ENCODE data around the gene ZNF451. TPM values are rescaled to one million over a fixed set of nuclear protein-coding genes. Genes with fewer than 3 reads are reported as not detected.

Gene ZNF451
- total and polyA plus RNA-seq, 9 donors, result 11.8 to 65.9 (median 56.5) TPM

- intact Hi-C loops (cut with DNase I), result no loop called here
- no peaks in the 10 kb centered on the region for H3K9me3 ChIP-seq
- 61 to 69% (median 61%) methylated on average over 1 of the region's 1 CpG for WGBS, 3 donors
- no peaks in the 10 kb centered on the region for H3K36me3 ChIP-seq
- DNase-seq, result no peak
- TF ChIP-seq EP300 (IDR thresholded peaks at IDR 0.05) (no peak), POLR2A (IDR thresholded peaks at IDR 0.05) (no peak), CTCF (IDR thresholded peaks at IDR 0.05) (no peak)
- H3K4me1 ChIP-seq (ENCODE audit: insufficient read depth), result no peaks in the 10 kb centered on the region
- H3K27me3 ChIP-seq, result no peaks in the 10 kb centered on the region
- H3K27ac ChIP-seq, result no peak overlapping the region
- no peak overlapping the region for H3K4me3 ChIP-seq
These were observed 18.7 kb downstream of the ZNF451 start for GRCh38 chr6:57108691-57109090.

DNA sequence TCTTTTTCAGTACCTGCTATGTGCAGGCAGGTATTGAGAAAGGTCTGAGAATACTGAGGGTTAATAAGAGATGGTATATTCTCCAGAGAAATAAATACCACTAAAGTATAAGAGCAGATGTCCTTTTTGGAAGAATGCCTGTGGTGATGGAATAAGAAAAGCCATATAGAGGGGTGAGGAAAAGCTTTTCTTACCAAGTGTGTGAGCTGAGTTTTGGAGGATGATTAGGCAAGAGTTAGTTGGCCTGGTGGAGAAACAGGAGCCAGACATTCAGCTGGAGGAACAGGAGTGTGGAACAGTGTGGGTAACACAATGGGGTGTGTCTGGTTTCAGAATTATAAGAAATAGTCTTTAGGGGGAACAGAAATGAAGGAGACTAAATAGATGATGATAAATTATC lies 19.9 kb downstream of the ZNF451 start:
- H3K27me3 ChIP-seq, result no peaks in the 10 kb centered on the region
- H3K9me3 ChIP-seq, result no peaks in the 10 kb centered on the region
- TF ChIP-seq EP300 (IDR thresholded peaks at IDR 0.05), result no peak
- no peak for TF ChIP-seq POLR2A (IDR thresholded peaks at IDR 0.05)
- TF ChIP-seq CTCF (IDR thresholded peaks at IDR 0.05), result no peak
- intact Hi-C loops (cut with DNase I), result no loop called here
- H3K4me1 ChIP-seq (ENCODE audit: insufficient read depth), result no peaks in the 10 kb centered on the region
- H3K27ac ChIP-seq, result no peak overlapping the region
- DNase-seq, result no peak
- H3K4me3 ChIP-seq, result no peak overlapping the region
- H3K36me3 ChIP-seq, result no peaks in the 10 kb centered on the region

GRCh38 chr6:57113105-57113504 lies 23.1 kb downstream of the ZNF451 start:
- 92 to 96% (median 96%) methylated on average over 6 of the region's 6 CpGs for WGBS, 3 donors

DNA sequence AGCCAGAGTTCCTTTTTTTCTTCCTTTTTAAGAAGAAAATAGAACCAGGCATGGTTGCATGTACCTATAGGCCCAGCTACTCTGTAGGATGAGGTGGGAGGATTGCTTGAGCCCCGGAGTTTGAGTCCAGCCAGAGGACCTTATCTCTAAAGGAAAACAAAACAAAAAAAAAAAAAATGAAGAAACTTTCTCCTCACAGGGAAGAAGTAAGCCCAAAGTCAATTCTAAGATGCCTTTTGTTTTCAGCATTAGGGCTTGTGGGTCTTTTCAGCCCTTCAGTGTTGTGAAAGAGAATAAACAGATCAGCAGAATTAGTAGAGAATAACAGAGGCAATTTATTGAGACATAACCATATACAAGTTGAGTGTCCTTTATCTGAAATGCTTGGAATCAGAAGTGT lies 26.8 kb downstream of the ZNF451 start:
- H3K27ac ChIP-seq, result peak overlapping the region in 1 of 2 donors; percentile 17
- TF ChIP-seq CTCF (IDR thresholded peaks at IDR 0.05) (no peak), EP300 (IDR thresholded peaks at IDR 0.05) (no peak), POLR2A (IDR thresholded peaks at IDR 0.05) (no peak)
- intact Hi-C loops (cut with DNase I), result no loop called here

More at GRCh38 chr6:57113105-57113504, 23.1 kb downstream of the ZNF451 start:
- Histone ChIP-seq H3K36me3 (no peaks in the 10 kb centered on the region), H3K4me1 (ENCODE audit: insufficient read depth) (no peaks in the 10 kb centered on the region), H3K27ac (no peak overlapping the region), H3K4me3 (no peak overlapping the region), H3K27me3 (no peaks in the 10 kb centered on the region), H3K9me3 (no peaks in the 10 kb centered on the region)
- TF ChIP-seq EP300 (IDR thresholded peaks at IDR 0.05), result no peak
- no peak for TF ChIP-seq POLR2A (IDR thresholded peaks at IDR 0.05)
- TF ChIP-seq CTCF (IDR thresholded peaks at IDR 0.05), result no peak
- DNase-seq, result no peak
- intact Hi-C loops (cut with DNase I), result no loop called here

DNA sequence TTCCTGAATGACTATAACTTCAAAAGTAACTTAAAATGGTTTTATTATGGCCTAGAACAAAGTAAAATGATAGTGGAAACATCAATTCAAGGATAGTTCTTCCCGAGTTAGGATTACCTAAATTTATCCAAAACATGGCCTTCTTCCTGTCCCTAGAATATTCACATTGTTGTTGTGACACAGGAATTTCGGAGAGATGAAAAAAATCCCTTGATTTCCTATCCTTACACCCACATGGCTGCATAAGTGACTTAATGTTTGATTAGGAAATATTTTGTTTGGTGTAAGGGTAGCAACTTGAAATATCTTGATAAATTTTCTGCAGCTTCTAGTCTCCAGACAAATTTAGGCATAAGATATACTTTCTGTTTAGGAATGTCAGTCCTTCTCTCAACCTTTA lies 27.8 kb downstream of the ZNF451 start:
- H3K36me3 ChIP-seq, result no peaks in the 10 kb centered on the region
- no peak overlapping the region for H3K27ac ChIP-seq
- WGBS, 3 donors, result 55 to 64% (median 56%) methylated on average over 2 of the region's 2 CpGs
- H3K27me3 ChIP-seq, result no peaks in the 10 kb centered on the region
- intact Hi-C loops (cut with DNase I), result no loop called here
- no peaks in the 10 kb centered on the region for H3K9me3 ChIP-seq
- H3K4me3 ChIP-seq, result no peak overlapping the region
- no peak for DNase-seq
- no peaks in the 10 kb centered on the region for H3K4me1 ChIP-seq (ENCODE audit: insufficient read depth)
- TF ChIP-seq EP300 (IDR thresholded peaks at IDR 0.05) (no peak), CTCF (IDR thresholded peaks at IDR 0.05) (no peak), POLR2A (IDR thresholded peaks at IDR 0.05) (no peak)

More for the DNA sequence above, 26.8 kb downstream of the ZNF451 start:
- Histone ChIP-seq H3K9me3 (no peaks in the 10 kb centered on the region), H3K27me3 (no peaks in the 10 kb centered on the region), H3K4me1 (ENCODE audit: insufficient read depth) (no peaks in the 10 kb centered on the region), H3K36me3 (no peaks in the 10 kb centered on the region), H3K4me3 (no peak overlapping the region)
- no peak for DNase-seq
- WGBS, 3 donors, result 2 to 8% (median 6%) methylated on average over 1 of the region's 1 CpG

All from ovary (tissue), 9 donors.